MM.1S (cell line): Measurements from ENCODE around the gene TMEM209.
A peak's percentile ranks its signal among the peaks of the same experiment; 100 is the strongest.
"Not testable (repeated sequence)": the region's sequence is repeated elsewhere in the genome, so short reads cannot be mapped to it uniquely, and the experiment has no call there.

Experiments
- DNase-seq: peaks from one replicate; pipeline ENCODE4 v3.0.0-alpha.2; 2015
- H2AFZ ChIP-seq: fragments of 300-600 bp; sonication (generic); 2 replicates; pipeline ENCODE4 v1.6.0; 2016; ENCODE audit warnings: antibody characterized with exemption, low read length
- H3F3A ChIP-seq: fragments of 300-600 bp; sonication (generic); 2 replicates; pipeline ENCODE4 v1.6.1; 2016; ENCODE audit warnings: mild to moderate bottlenecking, antibody characterized with exemption, low read length, moderate library complexity, mixed read lengths; ENCODE audit not compliant: insufficient read depth
- H3K27ac ChIP-seq: fragments of 300-600 bp; sonication (generic); 2 replicates; pipeline ENCODE4 v1.5.1; 2016; ENCODE audit warnings: mild to moderate bottlenecking, low read length
- H3K27me3 ChIP-seq: fragments of 300-600 bp; sonication (generic); replicated peaks from 2 replicates; pipeline ENCODE4 v1.6.0; 2016; ENCODE audit warnings: low read length; ENCODE audit not compliant: insufficient read depth
- H3K36me3 ChIP-seq: fragments of 300-600 bp; sonication (generic); replicated peaks from 2 replicates; pipeline ENCODE4 v1.6.1; 2016; ENCODE audit warnings: mild to moderate bottlenecking, low read length, mixed read lengths; ENCODE audit not compliant: insufficient read depth
- H3K4me1 ChIP-seq: fragments of 300-600 bp; sonication (generic); 2 replicates; pipeline ENCODE4 v1.6.1; 2016; ENCODE audit warnings: low read length, mixed read lengths
- H3K4me2 ChIP-seq: fragments of 300-600 bp; sonication (generic); 2 replicates; pipeline ENCODE4 v1.6.0; 2016; ENCODE audit warnings: low read depth, low read length
- H3K4me3 ChIP-seq: fragments of 300-600 bp; sonication (generic); 2 replicates; pipeline ENCODE4 v1.5.1; 2016; ENCODE audit warnings: low read length, mixed read lengths
- H3K79me2 ChIP-seq: fragments of 300-600 bp; sonication (generic); 2 replicates; pipeline ENCODE4 v1.6.1; 2016; ENCODE audit warnings: mixed run types, low read length, mixed read lengths
- H3K9ac ChIP-seq: fragments of 300-600 bp; sonication (generic); 2 replicates; pipeline ENCODE4 v1.6.1; 2016; ENCODE audit warnings: low read length, mixed read lengths
- H3K9me2 ChIP-seq: fragments of 300-600 bp; sonication (generic); replicated peaks from 2 replicates; pipeline ENCODE4 v1.6.1; 2016; ENCODE audit warnings: mild to moderate bottlenecking, low read length, mixed read lengths; ENCODE audit not compliant: insufficient read depth
- H3K9me3 ChIP-seq: fragments of 300-600 bp; sonication (generic); replicated peaks from 2 replicates; pipeline ENCODE4 v1.6.1; 2016; ENCODE audit warnings: mild to moderate bottlenecking, low read length, mixed read lengths; ENCODE audit not compliant: insufficient read depth
- H4K20me1 ChIP-seq: fragments of 300-600 bp; sonication (generic); 2 replicates; pipeline ENCODE4 v1.6.1; 2016; ENCODE audit warnings: mild to moderate bottlenecking, low read length, moderate library complexity, mixed read lengths; ENCODE audit not compliant: insufficient read depth
- CTCF ChIP-seq: fragments of 300-600 bp; sonication (generic); IDR thresholded peaks from 2 replicates; pipeline ENCODE4 v1.5.1; 2016; ENCODE audit warnings: antibody characterized with exemption, low read length, mixed read lengths
- EZH2 ChIP-seq: fragments of 300-600 bp; sonication (generic); optimal IDR thresholded peaks from 2 replicates; pipeline ENCODE3; 2017; ENCODE audit warnings: low read depth, mild to moderate bottlenecking, antibody characterized with exemption, low read length, mixed read lengths
- EZH2phosphoT487 ChIP-seq: fragments of 300-600 bp; sonication (generic); IDR thresholded peaks from 2 replicates; pipeline ENCODE4 v1.6.1; 2018; ENCODE audit warnings: antibody characterized with exemption, low read length

Gene TMEM209

GRCh38 chr7:130232209-130232608 is 27.0 kb upstream of the TMEM209 start:
- Histone ChIP-seq H4K20me1 (no peaks in the 10 kb centered on the region), H3K27me3 (no peaks in the 10 kb centered on the region), H3K9me2 (no peaks in the 10 kb centered on the region), H3K4me3 (no peak overlapping the region), H3K79me2 (no peaks in the 10 kb centered on the region), H3K36me3 (no peaks in the 10 kb centered on the region), H3F3A (no peaks in the 10 kb centered on the region), H3K27ac (no peak overlapping the region), H3K4me2 (no peak overlapping the region), H3K9ac (no peak overlapping the region), H3K4me1 (peaks cover 15% of the 10 kb centered on the region), H2AFZ (no peak overlapping the region), H3K9me3 (no peaks in the 10 kb centered on the region)
- DNase-seq, result no peak
- no peak for TF ChIP-seq EZH2
- no peak for TF ChIP-seq EZH2phosphoT487
- TF ChIP-seq CTCF, result no peak

- Histone ChIP-seq H3K4me2 (no peak overlapping the region), H3K4me1 (peaks cover 15% of the 10 kb centered on the region), H3F3A (no peaks in the 10 kb centered on the region), H3K9me2 (no peaks in the 10 kb centered on the region), H2AFZ (no peak overlapping the region), H3K79me2 (no peaks in the 10 kb centered on the region), H3K4me3 (no peak overlapping the region), H3K9ac (no peak overlapping the region), H3K27me3 (no peaks in the 10 kb centered on the region), H3K36me3 (no peaks in the 10 kb centered on the region), H3K27ac (no peak overlapping the region), H4K20me1 (no peaks in the 10 kb centered on the region), H3K9me3 (no peaks in the 10 kb centered on the region)
- DNase-seq, result no peak
- TF ChIP-seq EZH2 (no peak), CTCF (no peak), EZH2phosphoT487 (no peak)
Measured at GRCh38 chr7:130231792-130232191, 26.6 kb upstream of the TMEM209 start.

GRCh38 chr7:130229981-130230380 is 24.8 kb upstream of the TMEM209 start:
- H3K4me3 ChIP-seq, H3F3A ChIP-seq, H3K4me2 ChIP-seq, H3K36me3 ChIP-seq, H3K79me2 ChIP-seq, H3K9me2 ChIP-seq, H3K9ac ChIP-seq, H2AFZ ChIP-seq, H3K27me3 ChIP-seq, H3K27ac ChIP-seq, H4K20me1 ChIP-seq, H3K9me3 ChIP-seq, DNase-seq: not testable (repeated sequence)
- H3K4me1 ChIP-seq, result peaks cover 15% of the 10 kb centered on the region

GRCh38 chr7:130228840-130229502 is 23.8 kb upstream of the TMEM209 start:
- Histone ChIP-seq H2AFZ (0 out of 2 replicates have a peak overlapping the region, but pooled peaks have one; percentile 27), H3K27me3 (no peaks in the 10 kb centered on the region)

More at GRCh38 chr7:130228840-130229502, 23.8 kb upstream of the TMEM209 start:
- Histone ChIP-seq H3K79me2 (no peaks in the 10 kb centered on the region), H4K20me1 (no peaks in the 10 kb centered on the region), H3K9me2 (no peaks in the 10 kb centered on the region), H3K27ac (no peak overlapping the region), H3K36me3 (no peaks in the 10 kb centered on the region), H3K4me2 (0 out of 2 replicates have a peak overlapping the region, but pooled peaks have one; percentile 9), H3K4me3 (no peak overlapping the region), H3K9me3 (no peaks in the 10 kb centered on the region), H3F3A (peaks cover under 1% of the 10 kb centered on the region; the same call in 1 of the 2 replicates), H3K9ac (no peak overlapping the region), H3K4me1 (peaks cover 17% of the 10 kb centered on the region)
- no peak for DNase-seq
- TF ChIP-seq CTCF, result no peak
- TF ChIP-seq EZH2, result no peak
- TF ChIP-seq EZH2phosphoT487, result no peak
